KOPT-K1 (cell line): ENCODE results near the gene TSSK2.
"Not testable (repeated sequence)": the region's sequence is repeated elsewhere in the genome, so short reads cannot be mapped to it uniquely, and the experiment has no call there.

Source experiments
- H3K27ac ChIP-seq: fragments of 200-600 bp; sonication (generic); 2 replicates; pipeline ENCODE4 v1.5.1; 2016; ENCODE audit warnings: antibody characterized with exemption, mild to moderate bottlenecking, low read depth, low read length; ENCODE audit not compliant: poor library complexity, severe bottlenecking
- H3K36me3 ChIP-seq: fragments of 200-600 bp; sonication (generic); 2 replicates; pipeline ENCODE4 v1.5.1; 2017; ENCODE audit warnings: antibody characterized with exemption, mild to moderate bottlenecking, low read length, moderate library complexity; ENCODE audit not compliant: insufficient read depth
- H3K9me3 ChIP-seq: fragments of 200-600 bp; sonication (generic); 2 replicates; pipeline ENCODE4 v1.5.1; 2017; ENCODE audit warnings: antibody characterized with exemption, low read length, mild to moderate bottlenecking; ENCODE audit not compliant: insufficient read depth, poor library complexity, severe bottlenecking

The TSSK2 gene

DNA sequence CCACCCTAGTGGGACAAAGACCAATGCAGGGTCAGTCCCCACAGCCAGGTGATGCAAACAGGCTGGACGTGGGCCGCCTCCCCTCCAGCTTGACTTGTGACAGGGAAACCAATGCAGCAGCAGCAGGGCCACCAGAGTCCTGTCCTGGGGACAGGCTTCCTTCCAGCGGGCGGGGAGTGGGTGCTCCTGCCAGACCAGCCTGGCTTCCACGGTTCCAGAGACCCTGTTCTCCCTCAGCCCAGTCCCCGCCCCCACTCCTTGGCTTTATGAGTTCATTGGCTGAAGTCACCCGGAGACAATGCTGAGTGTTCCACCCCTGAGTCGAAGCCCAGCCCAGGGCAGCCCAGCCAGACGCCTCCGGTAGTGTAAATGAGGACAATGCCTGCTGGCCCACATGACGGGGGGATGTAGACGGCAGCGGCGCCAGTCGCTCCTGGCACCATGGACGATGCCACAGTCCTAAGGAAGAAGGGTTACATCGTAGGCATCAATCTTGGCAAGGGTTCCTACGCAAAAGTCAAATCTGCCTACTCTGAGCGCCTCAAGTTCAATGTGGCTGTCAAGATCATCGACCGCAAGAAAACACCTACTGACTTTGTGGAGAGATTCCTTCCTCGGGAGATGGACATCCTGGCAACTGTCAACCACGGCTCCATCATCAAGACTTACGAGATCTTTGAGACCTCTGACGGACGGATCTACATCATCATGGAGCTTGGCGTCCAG lies at the start of gene TSSK2:
TSS of gene TSSK2 (plus strand) at position 350 of the 726 bp plus-strand sequence. CDS start at position 442, 92 bp downstream.
- Histone ChIP-seq H3K27ac (no peak within 1 kb of the TSS), H3K9me3 (no peaks in the 10 kb centered on the region), H3K36me3 (peaks cover 50% of the 10 kb centered on the region)

DNA sequence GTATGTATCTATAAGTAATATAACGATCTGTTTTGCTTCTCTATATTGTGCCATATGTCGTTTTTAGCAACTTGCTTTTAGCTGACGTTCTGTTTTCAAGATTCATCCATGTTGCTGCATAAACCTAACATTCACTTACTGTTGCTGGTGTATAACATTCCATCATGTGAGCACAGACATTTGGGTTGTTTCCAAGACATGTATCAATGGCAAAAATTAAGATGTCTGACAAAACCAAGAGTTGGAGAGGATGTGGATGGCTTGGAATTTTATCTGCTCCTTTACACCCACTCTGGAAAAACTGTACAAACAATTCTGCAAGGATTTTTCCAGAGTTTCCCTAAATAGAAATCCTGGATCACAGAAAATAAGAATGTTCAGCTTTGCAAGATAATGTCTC lies 49.8 kb upstream of the TSSK2 start:
- Histone ChIP-seq H3K36me3 (peaks cover 38% of the 10 kb centered on the region), H3K27ac (no peak overlapping the region), H3K9me3 (no peaks in the 10 kb centered on the region)

DNA sequence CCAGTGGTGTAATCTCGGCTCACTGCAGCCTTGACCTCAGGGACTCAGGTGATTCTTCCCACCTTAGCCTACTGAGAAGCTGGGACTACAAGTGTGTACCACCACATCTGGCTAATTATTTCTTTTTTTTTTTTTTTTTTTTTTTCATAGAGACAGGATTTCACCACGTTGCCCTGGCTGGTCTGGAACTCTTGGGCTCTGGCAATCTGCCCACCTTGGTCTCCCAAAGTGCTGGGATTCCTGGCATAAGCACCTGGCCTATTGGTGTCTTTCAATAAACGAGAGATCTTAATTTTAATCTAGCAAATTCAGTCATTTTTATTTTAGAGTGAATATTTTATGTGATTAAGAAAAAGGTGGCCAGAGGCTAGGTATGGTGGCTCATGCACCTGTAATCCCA lies 49.0 kb upstream of the TSSK2 start:
- Histone ChIP-seq H3K9me3 (no peaks in the 10 kb centered on the region), H3K36me3 (peaks cover 45% of the 10 kb centered on the region), H3K27ac (no peak overlapping the region)

DNA sequence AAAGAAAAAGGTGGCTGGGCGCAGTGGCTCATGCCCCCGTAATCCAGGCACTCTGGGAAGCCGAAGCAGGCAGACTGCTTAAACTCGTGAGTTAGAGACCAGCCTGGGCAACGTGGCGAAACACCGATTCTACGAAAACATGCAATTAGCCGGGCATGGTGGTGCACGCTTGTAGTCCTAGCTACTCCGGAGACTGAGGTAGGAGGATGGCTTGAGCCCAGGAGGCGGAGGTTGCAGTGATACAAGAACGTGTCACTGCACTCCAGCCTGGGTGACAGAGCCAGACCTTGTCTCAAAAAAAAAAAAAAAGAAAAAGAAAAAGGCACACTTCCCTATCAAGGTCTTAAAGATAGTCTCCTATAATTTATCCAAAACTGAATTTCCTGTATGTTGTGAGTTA lies 48.3 kb upstream of the TSSK2 start:
- H3K36me3 ChIP-seq = peaks cover 50% of the 10 kb centered on the region
- no peak overlapping the region for H3K27ac ChIP-seq
- H3K9me3 ChIP-seq = no peaks in the 10 kb centered on the region

DNA sequence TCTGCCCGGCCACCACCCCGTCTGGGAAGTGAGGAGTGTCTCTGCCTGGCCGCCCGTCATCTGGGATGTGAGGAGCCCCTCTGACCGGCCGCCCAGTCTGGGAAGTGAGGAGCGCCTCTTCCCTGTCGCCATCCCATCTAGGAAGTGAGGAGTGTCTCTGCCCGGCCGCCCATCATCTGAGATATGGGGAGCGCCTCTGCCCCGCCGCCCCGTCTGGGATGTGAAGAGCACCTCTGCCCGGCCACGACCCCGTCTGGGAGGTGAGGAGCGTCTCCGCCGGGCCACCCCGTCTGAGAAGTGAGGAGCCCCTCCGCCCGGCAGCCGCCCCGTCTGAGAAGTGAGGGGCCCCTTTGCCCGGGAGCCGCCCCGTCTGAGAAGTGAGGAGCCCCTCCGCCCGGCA lies 47.0 kb upstream of the TSSK2 start:
- not testable (repeated sequence) for H3K9me3 ChIP-seq, H3K27ac ChIP-seq
- peaks cover 53% of the 10 kb centered on the region for H3K36me3 ChIP-seq

DNA sequence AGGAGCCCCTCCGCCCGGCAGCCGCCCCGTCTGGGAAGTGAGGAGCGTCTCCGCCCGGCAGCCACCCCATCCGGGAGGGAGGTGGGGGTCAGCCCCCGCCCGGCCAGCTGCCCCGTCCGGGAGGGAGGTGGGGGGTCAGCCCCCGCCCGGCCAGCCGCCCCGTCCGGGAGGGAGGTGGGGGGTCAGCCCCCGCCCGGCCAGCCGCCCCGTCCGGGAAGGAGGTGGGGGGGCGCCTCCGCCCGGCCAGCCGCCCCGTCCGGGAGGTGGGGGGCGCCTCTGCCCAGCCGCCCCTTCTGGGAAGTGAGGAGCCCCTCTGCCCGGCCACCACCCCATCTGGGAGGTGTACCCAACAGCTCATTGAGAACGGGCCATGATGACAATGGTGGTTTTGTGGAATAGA lies 46.5 kb upstream of the TSSK2 start:
- peaks cover 53% of the 10 kb centered on the region for H3K36me3 ChIP-seq
- H3K9me3 ChIP-seq, H3K27ac ChIP-seq: not testable (repeated sequence)

DNA sequence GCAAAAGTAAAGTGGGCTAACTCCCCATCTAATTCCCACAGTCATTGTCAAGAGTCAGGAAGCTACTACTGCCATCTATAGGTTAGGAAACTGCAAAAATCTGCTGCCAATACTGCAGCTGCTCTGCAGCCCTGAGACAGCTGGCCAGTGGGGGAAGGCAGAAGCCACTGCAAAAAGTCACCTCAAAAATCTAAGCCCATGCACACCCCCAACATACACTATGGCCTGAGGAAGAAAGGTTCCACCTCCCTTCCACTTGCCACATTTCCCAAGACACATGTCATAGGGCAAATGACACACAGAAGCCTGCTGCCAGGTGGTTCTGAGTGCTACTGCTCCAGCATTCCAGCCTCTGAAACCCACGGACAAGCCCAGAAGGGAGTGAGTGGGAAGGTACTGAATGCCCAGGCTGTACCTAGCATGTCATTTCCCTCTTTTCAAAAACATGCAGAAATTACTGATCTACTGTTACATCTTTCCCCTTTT lies 45.8 kb upstream of the TSSK2 start:
- Histone ChIP-seq H3K9me3 (no peaks in the 10 kb centered on the region), H3K27ac (peak overlapping the region; percentile 13), H3K36me3 (peaks cover 46% of the 10 kb centered on the region)

DNA sequence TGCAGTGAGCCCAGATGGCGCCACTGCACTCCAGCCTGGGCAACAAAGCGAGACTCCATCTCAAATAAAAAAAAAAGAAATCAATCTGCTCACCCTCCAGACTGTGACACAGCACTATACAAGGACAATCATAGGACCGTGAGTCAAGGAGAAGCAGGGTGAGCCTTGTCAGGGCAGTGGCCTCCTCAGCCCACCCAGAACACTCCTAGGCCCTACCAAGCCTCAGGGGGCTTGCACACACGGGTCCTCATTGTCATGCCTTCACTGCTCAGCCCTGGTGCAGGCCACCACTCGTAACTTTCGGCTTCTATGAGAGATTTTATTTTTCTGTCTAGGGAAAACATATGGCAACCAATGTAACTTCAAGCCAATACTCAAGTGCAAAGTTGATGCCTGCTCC lies 44.7 kb upstream of the TSSK2 start:
- Histone ChIP-seq H3K9me3 (no peaks in the 10 kb centered on the region), H3K27ac (no peak overlapping the region), H3K36me3 (peaks cover 35% of the 10 kb centered on the region)

DNA sequence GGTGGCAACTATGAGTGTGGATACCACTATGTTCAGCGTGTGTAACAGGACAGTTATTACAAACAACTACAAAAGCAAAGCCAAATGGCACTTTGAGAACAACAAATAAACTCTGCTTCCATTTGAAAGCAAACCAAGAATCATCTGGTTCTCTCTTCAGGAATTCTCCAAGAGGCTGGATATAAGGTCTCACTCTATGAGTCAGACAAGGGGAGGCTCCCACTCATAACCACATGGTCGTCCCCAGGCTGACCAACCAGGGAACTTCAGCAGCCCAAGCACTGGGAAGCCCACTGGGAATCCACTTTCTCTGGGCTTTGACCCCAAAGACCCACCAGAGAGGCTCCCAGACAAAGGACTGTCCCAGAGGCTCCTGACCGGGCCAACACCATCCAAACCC lies 44.2 kb upstream of the TSSK2 start:
- no peaks in the 10 kb centered on the region for H3K9me3 ChIP-seq
- H3K27ac ChIP-seq = no peak overlapping the region
- H3K36me3 ChIP-seq = peaks cover 30% of the 10 kb centered on the region

DNA sequence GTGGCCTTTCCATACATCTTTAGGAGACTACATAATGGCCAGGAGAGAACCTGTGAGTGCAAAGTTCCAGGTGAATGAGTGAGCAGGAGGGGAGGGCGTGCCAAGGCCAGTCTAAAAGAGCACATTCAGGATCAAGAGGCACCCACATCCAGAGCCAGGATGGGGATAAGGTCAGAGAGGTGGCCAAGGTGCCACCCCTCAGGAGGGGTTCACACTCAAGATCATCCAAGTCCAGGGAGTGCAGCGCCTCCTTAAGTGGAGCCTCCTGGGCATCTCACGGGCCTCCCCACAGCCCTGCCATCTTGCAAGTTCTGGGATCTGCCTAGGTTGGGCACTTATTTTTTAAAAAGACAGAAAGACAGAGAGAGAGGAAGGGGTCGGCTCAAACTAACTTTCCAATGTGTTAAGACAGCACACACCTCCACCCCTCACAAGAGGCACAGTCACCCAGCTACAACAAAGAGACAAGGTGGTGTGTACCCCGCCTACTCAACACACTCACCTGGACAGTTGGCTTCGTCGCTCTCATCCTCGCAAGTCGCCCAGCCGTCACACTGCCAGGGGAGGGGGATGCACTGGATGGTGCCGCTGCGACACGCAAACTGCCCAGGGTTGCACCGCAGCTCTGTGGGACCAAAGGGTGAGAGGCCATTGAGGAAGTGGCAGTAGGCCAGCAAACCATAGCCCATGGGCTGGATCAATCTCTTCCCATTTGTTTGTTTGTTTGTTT lies 42.1 kb upstream of the TSSK2 start:
- Histone ChIP-seq H3K27ac (no peak overlapping the region), H3K9me3 (no peaks in the 10 kb centered on the region), H3K36me3 (peaks cover 30% of the 10 kb centered on the region)

DNA sequence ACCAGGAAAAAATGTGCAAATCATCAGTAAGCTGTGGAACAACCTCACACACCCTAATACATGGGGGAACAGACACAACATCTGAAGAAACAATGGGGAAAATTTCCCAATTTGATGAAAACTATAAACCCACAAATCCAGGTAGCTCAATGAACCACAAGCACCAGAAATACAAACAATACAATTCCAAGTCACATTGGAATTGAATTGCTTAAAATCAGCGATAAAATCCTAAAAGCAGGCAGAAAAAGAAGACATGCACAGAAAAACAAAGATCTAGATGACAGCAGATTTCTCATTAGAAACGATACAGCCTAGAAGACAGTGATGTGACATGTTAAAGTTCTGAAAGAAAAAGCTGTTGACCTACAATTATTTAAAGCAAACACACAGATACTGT lies 40.9 kb upstream of the TSSK2 start:
- H3K36me3 ChIP-seq = peaks cover 30% of the 10 kb centered on the region
- no peaks in the 10 kb centered on the region for H3K9me3 ChIP-seq
- no peak overlapping the region for H3K27ac ChIP-seq

DNA sequence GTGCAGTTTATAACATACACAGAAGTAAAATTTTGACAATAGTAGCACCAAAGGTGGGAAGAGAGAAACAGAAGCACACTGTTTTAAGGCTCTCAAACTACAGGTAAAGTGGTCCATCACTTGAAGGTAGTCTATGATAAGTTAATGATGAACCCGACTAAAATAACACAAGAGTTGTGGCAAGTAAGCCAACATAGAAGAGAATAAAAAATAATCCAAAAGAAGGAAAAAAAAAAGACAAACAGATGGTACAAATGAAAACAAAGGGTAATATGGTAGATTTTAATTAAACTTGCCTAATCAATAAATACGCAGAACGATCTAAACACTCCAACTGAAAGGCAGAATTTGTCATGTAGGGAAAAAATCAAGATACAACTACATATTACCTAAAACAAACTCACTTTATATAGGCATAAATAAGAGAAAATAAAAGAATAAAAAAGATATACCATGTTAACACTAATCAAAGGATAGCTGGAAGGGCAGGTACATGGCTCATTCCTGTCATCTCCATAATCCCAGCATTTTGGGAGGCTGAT lies 40.5 kb upstream of the TSSK2 start:
- H3K9me3 ChIP-seq = no peaks in the 10 kb centered on the region
- no peak overlapping the region for H3K27ac ChIP-seq
- H3K36me3 ChIP-seq = peaks cover 30% of the 10 kb centered on the region

DNA sequence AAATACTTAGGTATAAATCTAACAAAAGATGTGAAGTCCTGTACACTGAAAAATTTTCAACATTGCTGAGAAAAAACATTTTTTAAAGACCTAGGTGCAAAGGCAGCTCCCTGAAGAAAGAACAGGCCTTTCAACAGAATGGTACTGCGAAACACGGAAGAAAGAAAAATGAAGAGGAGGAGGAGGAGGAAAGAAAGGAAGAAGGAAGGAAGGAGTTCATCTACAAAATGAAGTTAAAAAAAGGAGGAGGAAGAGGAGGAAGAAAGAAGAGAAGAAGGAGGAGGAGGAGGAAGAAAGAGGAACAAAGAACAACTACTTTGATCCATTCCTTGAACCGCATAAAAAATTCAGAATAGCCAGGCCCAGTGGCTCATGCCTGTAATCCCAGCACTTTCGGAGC lies 38.4 kb upstream of the TSSK2 start:
- H3K9me3 ChIP-seq = no peaks in the 10 kb centered on the region
- peaks cover 21% of the 10 kb centered on the region; the same call in 1 of the 2 replicates for H3K36me3 ChIP-seq
- H3K27ac ChIP-seq = no peak overlapping the region

DNA sequence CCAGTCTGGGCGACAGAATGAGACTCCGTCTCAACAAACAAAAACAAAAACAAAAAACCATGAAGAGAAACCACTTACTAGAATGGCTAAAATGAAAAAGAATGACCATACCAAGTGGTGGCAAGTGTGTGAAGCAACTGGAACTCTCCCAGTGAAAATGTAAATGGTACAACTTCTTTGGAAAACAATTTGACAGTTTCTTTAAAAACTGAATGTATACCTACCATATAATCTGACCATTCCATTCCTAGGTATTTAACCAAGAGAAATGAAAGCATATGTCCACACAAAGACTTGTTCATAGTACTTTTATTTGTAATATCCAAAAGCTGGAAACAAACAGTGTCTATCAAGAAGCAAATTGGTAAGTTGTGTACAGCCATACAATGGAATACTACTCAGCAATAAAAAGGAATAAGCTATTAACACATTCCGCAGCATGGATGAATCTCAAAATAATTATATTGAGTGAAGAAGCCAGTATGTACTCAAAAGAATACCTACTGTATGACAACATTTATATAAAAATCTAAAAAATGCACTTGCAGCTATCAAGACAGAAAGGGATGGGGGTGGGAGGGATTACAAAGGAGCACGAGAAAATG lies 36.6 kb upstream of the TSSK2 start:
- H3K36me3 ChIP-seq = peaks cover 20% of the 10 kb centered on the region
- H3K27ac ChIP-seq = no peak overlapping the region
- no peaks in the 10 kb centered on the region for H3K9me3 ChIP-seq

DNA sequence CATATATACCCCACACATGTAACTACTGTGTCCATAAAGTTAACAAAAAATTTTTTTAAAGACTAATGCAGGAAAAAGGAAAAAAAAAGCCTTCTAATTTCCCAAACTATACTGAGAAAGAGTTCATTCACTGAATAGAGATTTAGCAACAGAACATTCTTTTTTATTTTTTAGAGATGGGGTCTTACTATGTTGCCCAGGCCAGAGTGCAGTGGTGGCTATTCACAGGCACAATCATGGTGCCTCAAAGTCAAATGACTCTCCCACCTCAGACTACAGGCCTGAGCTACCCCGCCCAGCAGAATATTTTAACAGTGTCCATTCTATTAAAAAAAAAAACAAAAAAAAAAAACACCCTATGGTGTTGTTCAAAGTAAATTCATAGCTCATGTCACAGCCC lies 34.6 kb upstream of the TSSK2 start:
- Histone ChIP-seq H3K27ac (no peak overlapping the region), H3K36me3 (peaks cover 27% of the 10 kb centered on the region), H3K9me3 (no peaks in the 10 kb centered on the region)
